Tibial artery (tissue), 4 donors: ENCODE measurements around the gene L3MBTL4.

ENCODE experiments used
- DNase-seq, 2 donors: peaks; one replicate each; pipeline ENCODE4 v3.0.0-alpha.2; 2019
- H3K27ac ChIP-seq, 2 donors: fragments of 200-600 bp; sonication (generic) in 1 of 2; 1 replicate in 1 of 2; 2 replicates in 1 of 2; pipeline ENCODE4 v1.5.1; 2018 to 2019; ENCODE audit warnings: mild to moderate bottlenecking in 1 of 2
- H3K27me3 ChIP-seq, 2 donors: fragments of 200-600 bp; sonication (generic) in 1 of 2; one replicate each; pipeline versions ENCODE4 v1.5.1 to v1.6.0; 2016 to 2019
- H3K36me3 ChIP-seq, 3 donors: fragments of 200-600 bp; sonication (generic) in 2 of 3; one replicate each; pipeline ENCODE4 v1.5.1; 2016 to 2019; ENCODE audit warnings: mild to moderate bottlenecking in 2 of 3
- H3K4me1 ChIP-seq, 4 donors: fragments of 200-600 bp; sonication (generic) in 2 of 4; 1 replicate in 3 of 4; 2 replicates in 1 of 4; pipeline ENCODE4 v1.5.1; 2016 to 2019
- H3K4me3 ChIP-seq, 2 donors: fragments of 200-600 bp; sonication (generic) in 1 of 2; 1 replicate in 1 of 2; 2 replicates in 1 of 2; pipeline ENCODE4 v1.5.1; 2018 to 2019; ENCODE audit warnings: mild to moderate bottlenecking in 2 of 2
- H3K9me3 ChIP-seq, 3 donors: fragments of 200-600 bp; sonication (generic) in 1 of 3; one replicate each; pipeline ENCODE4 v1.5.1; 2016 to 2019
- CTCF ChIP-seq, 2 experiments: fragments of 200-600 bp in 1 of 2; fragments of 450-650 bp in 1 of 2; IDR thresholded peaks; one replicate each; pipeline ENCODE4 v1.5.1; 2017 to 2019; ENCODE audit warnings: antibody characterized with exemption in 2 of 2, mild to moderate bottlenecking in 1 of 2, moderate library complexity in 1 of 2
- intact Hi-C: fragments of 100-400 bp; cut with DNase I; formaldehyde crosslinking; loops from one replicate; pipeline ENCODE4 v1.15.0; 2023; ENCODE audit warnings: low total_unique reads

The L3MBTL4 gene

GRCh38 chr18:6341709-6342108 lies 73.0 kb downstream of the L3MBTL4 start:
- intact Hi-C loops, result no loop called here
- H3K9me3 ChIP-seq, result peaks cover 0 to 19% (median 10%) of the 10 kb centered on the region in 3 donors
- no peak overlapping the region for H3K4me3 ChIP-seq
- no peak overlapping the region for H3K27ac ChIP-seq
- no peak for DNase-seq
- TF ChIP-seq CTCF (IDR thresholded peaks at IDR 0.05), result no peak
- no peaks in the 10 kb centered on the region for H3K36me3 ChIP-seq
- H3K4me1 ChIP-seq, result no peaks in the 10 kb centered on the region
- H3K27me3 ChIP-seq, result no peaks in the 10 kb centered on the region

- no peak for TF ChIP-seq CTCF (IDR thresholded peaks at IDR 0.05)
Observed at GRCh38 chr18:6341303-6341702, 73.4 kb downstream of the L3MBTL4 start.

GRCh38 chr18:6340121-6340520 lies 74.6 kb downstream of the L3MBTL4 start:
- Histone ChIP-seq H3K9me3 (peaks cover 0 to 19% (median 10%) of the 10 kb centered on the region in 3 donors), H3K27ac (no peak overlapping the region), H3K4me1 (no peaks in the 10 kb centered on the region), H3K27me3 (no peaks in the 10 kb centered on the region), H3K4me3 (no peak overlapping the region), H3K36me3 (no peaks in the 10 kb centered on the region)
- TF ChIP-seq CTCF (IDR thresholded peaks at IDR 0.05), result no peak
- DNase-seq, result no peak
- intact Hi-C loops, result no loop called here

More at GRCh38 chr18:6341303-6341702, 73.4 kb downstream of the L3MBTL4 start:
- no peaks in the 10 kb centered on the region for H3K36me3 ChIP-seq
- intact Hi-C loops, result no loop called here
- no peak overlapping the region for H3K27ac ChIP-seq
- no peak overlapping the region for H3K4me3 ChIP-seq
- no peaks in the 10 kb centered on the region for H3K27me3 ChIP-seq
- no peaks in the 10 kb centered on the region for H3K4me1 ChIP-seq
- H3K9me3 ChIP-seq, result peaks cover 0 to 19% (median 10%) of the 10 kb centered on the region in 3 donors
- no peak for DNase-seq

- H3K9me3 ChIP-seq, result peaks cover 0 to 10% (median 7%) of the 10 kb centered on the region in 3 donors
- no peaks in the 10 kb centered on the region for H3K36me3 ChIP-seq
- no peak for DNase-seq
- H3K27ac ChIP-seq, result no peak overlapping the region
- H3K27me3 ChIP-seq, result no peaks in the 10 kb centered on the region
- H3K4me3 ChIP-seq, result no peak overlapping the region
- H3K4me1 ChIP-seq, result no peaks in the 10 kb centered on the region
- TF ChIP-seq CTCF (IDR thresholded peaks at IDR 0.05), result no peak
- intact Hi-C loops, result no loop called here
Observed at GRCh38 chr18:6336239-6336638, 78.5 kb downstream of the L3MBTL4 start.

- no peaks in the 10 kb centered on the region for H3K27me3 ChIP-seq
- no peaks in the 10 kb centered on the region for H3K9me3 ChIP-seq
- no peak overlapping the region for H3K4me3 ChIP-seq
- no peaks in the 10 kb centered on the region for H3K36me3 ChIP-seq
- no peak for DNase-seq
- TF ChIP-seq CTCF (IDR thresholded peaks at IDR 0.05), result no peak
- intact Hi-C loops, result no loop called here
- no peaks in the 10 kb centered on the region for H3K4me1 ChIP-seq
- no peak overlapping the region for H3K27ac ChIP-seq
Observed at GRCh38 chr18:6333981-6334380, 80.7 kb downstream of the L3MBTL4 start.

GRCh38 chr18:6331872-6332271 lies 82.8 kb downstream of the L3MBTL4 start:
- Histone ChIP-seq H3K4me3 (no peak overlapping the region), H3K36me3 (no peaks in the 10 kb centered on the region), H3K27ac (no peak overlapping the region), H3K9me3 (no peaks in the 10 kb centered on the region), H3K4me1 (no peaks in the 10 kb centered on the region), H3K27me3 (no peaks in the 10 kb centered on the region)
- TF ChIP-seq CTCF (IDR thresholded peaks at IDR 0.05), result no peak
- intact Hi-C loops, result no loop called here
- DNase-seq, result no peak
